ENCODE results near the gene AGAP1.

The AGAP1 gene

DNA sequence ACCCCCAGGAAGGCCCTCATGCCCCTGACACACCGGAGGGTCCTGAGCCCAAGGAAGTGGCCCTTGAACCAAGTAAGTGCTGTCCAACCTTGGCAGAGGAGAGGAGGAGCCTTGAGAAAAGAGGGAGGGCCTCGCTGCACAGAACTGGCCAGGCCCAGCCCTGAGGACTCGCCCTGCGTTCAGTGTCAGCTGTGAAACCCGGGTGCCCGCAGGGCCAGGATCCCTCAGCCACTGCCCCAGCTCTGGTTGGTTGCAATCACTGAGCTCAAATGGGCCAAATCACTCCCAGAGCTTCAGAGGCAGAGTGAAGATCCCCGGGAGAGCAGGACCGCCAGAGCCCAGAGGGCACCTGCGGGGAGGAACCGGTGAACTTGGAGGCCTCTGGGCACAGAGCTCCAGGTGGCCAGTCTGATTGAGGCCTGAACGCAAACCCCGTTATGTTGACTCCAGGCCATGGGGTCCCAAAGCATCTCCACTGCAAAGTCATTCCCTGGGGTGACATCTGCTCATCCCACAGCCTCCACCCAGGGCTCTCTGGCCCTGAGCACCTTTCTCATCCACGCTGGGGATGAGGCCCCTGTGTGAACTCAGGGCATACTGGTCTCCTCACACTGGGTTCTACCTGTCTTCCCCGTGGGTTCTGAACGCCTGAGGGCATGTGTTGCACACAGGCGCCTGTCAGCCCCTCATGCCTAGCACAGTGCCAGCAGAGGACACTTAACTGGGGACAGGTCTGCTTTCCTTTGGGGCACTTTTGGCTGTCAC is 662.4 kb downstream of the AGAP1 start:
- no peak overlapping the region for H3K4me3 ChIP-seq (ENCODE audit: low read length)
- TF ChIP-seq EZH2phosphoT487 (IDR thresholded peaks at IDR 0.05; ENCODE audit: borderline replicate concordance, low read length) (no peak), CTCF (IDR thresholded peaks at IDR 0.05; ENCODE audit: low read depth, low read length, poor library complexity, severe bottlenecking) (no peak)
- H3K4me2 ChIP-seq (ENCODE audit: low read length) = no peak overlapping the region
- H3K9me2 ChIP-seq (replicated peaks; ENCODE audit: control insufficient read depth, low read length) = no peaks in the 10 kb centered on the region
- no peaks in the 10 kb centered on the region for H4K20me1 ChIP-seq (ENCODE audit: control insufficient read depth, insufficient read depth, low read depth, low read length)
- no peaks in the 10 kb centered on the region for H3K79me2 ChIP-seq (ENCODE audit: control insufficient read depth, low read length)
- H3K27ac ChIP-seq (ENCODE audit: low read depth, low read length) = no peak overlapping the region
- H3K9me3 ChIP-seq (ENCODE audit: control insufficient read depth, insufficient read depth, low read length) = no peaks in the 10 kb centered on the region; the same call in 1 of the 2 replicates
- H3K27me3 ChIP-seq (ENCODE audit: control insufficient read depth, low read length) = no peaks in the 10 kb centered on the region
- H3K4me1 ChIP-seq (ENCODE audit: control insufficient read depth, low read length) = no peaks in the 10 kb centered on the region
- no peaks in the 10 kb centered on the region for H3K36me3 ChIP-seq (ENCODE audit: control insufficient read depth, low read length)
- H3F3A ChIP-seq (ENCODE audit: control insufficient read depth, insufficient read depth) = no peaks in the 10 kb centered on the region

GRCh38 chr2:236156860-236157194 is 663.0 kb downstream of the AGAP1 start:
- no peak overlapping the region for H3K4me3 ChIP-seq (ENCODE audit: low read length)
- no peaks in the 10 kb centered on the region for H3K4me1 ChIP-seq (ENCODE audit: control insufficient read depth, low read length)
- no peak overlapping the region for H3K4me2 ChIP-seq (ENCODE audit: low read length)
- no peaks in the 10 kb centered on the region for H3K36me3 ChIP-seq (ENCODE audit: control insufficient read depth, low read length)
- no peaks in the 10 kb centered on the region for H3F3A ChIP-seq (ENCODE audit: control insufficient read depth, insufficient read depth)
- no peaks in the 10 kb centered on the region for H4K20me1 ChIP-seq (ENCODE audit: control insufficient read depth, insufficient read depth, low read depth, low read length)
- TF ChIP-seq EZH2phosphoT487 (IDR thresholded peaks at IDR 0.05; ENCODE audit: borderline replicate concordance, low read length) (no peak), CTCF (IDR thresholded peaks at IDR 0.05; ENCODE audit: low read depth, low read length, poor library complexity, severe bottlenecking) (no peak)
- no peaks in the 10 kb centered on the region; the same call in 1 of the 2 replicates for H3K9me3 ChIP-seq (ENCODE audit: control insufficient read depth, insufficient read depth, low read length)
- no peak overlapping the region for H3K27ac ChIP-seq (ENCODE audit: low read depth, low read length)
- H3K27me3 ChIP-seq (ENCODE audit: control insufficient read depth, low read length) = no peaks in the 10 kb centered on the region
- H3K9me2 ChIP-seq (replicated peaks; ENCODE audit: control insufficient read depth, low read length) = no peaks in the 10 kb centered on the region
- H3K79me2 ChIP-seq (ENCODE audit: control insufficient read depth, low read length) = no peaks in the 10 kb centered on the region

DNA sequence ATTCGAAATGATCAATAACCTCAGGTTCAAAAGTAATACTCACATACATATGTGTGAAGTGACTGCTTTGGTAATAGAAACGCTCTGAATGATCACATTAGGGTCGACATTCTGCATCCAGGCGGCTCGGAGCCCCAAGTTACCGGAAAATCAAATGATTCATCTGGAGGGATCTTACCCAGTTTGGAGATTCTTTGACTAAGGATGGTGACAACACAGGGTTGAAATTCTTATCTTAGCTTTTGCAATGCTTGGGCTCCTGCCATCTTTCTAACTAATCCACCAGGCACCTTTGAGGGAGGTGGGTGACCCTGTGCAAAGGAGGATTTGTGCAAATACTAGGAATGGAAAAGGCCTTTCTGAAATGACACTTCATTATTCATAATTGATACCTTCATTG is 663.5 kb downstream of the AGAP1 start:
- no peak overlapping the region for H3K27ac ChIP-seq (ENCODE audit: low read depth, low read length)
- no peaks in the 10 kb centered on the region; the same call in 1 of the 2 replicates for H3K9me3 ChIP-seq (ENCODE audit: control insufficient read depth, insufficient read depth, low read length)
- no peak overlapping the region for H3K4me2 ChIP-seq (ENCODE audit: low read length)
- H3K36me3 ChIP-seq (ENCODE audit: control insufficient read depth, low read length) = no peaks in the 10 kb centered on the region
- no peaks in the 10 kb centered on the region for H3K27me3 ChIP-seq (ENCODE audit: control insufficient read depth, low read length)
- TF ChIP-seq CTCF (IDR thresholded peaks at IDR 0.05; ENCODE audit: low read depth, low read length, poor library complexity, severe bottlenecking) (no peak), EZH2phosphoT487 (IDR thresholded peaks at IDR 0.05; ENCODE audit: borderline replicate concordance, low read length) (no peak)
- no peaks in the 10 kb centered on the region for H3F3A ChIP-seq (ENCODE audit: control insufficient read depth, insufficient read depth)
- no peaks in the 10 kb centered on the region for H4K20me1 ChIP-seq (ENCODE audit: control insufficient read depth, insufficient read depth, low read depth, low read length)
- no peak overlapping the region for H3K4me3 ChIP-seq (ENCODE audit: low read length)
- H3K4me1 ChIP-seq (ENCODE audit: control insufficient read depth, low read length) = no peaks in the 10 kb centered on the region
- H3K79me2 ChIP-seq (ENCODE audit: control insufficient read depth, low read length) = no peaks in the 10 kb centered on the region
- no peaks in the 10 kb centered on the region for H3K9me2 ChIP-seq (replicated peaks; ENCODE audit: control insufficient read depth, low read length)

Measured in DOHH2 (cell line).